HG03457 (cell line): ENCODE data around the gene MYO6.

Experiments used
- ATAC-seq: cut with Tn5 transposase; IDR thresholded peaks from one replicate; pipeline ENCODE4 v1.9.1; 2021; ENCODE audit warnings: moderate number of reproducible peaks; ENCODE audit not compliant: unreplicated experiment

The MYO6 gene

GRCh38 chr6:75819776-75820487, 70.9 kb downstream of the MYO6 start:
- ATAC-seq, result no peak

DNA sequence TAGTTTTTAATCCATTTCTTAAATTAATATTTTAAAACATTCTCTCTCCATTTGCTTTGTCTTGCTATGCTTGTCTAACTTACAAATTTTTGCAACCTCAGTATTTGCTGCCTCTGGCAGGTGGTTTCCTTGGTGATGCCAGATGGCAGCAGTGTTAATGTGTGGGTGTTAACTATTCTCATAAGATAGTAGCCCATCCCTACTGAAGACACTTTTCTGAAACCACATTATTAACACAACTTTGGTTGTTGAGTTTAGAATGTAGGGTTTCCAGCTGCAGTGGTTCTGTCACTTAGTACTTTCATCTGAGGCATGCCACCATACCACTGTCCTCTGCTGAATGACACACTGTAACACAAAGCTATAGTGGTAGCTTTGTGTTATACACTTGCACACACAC, 75.1 kb downstream of the MYO6 start:
- peak; percentile 85 for ATAC-seq

DNA sequence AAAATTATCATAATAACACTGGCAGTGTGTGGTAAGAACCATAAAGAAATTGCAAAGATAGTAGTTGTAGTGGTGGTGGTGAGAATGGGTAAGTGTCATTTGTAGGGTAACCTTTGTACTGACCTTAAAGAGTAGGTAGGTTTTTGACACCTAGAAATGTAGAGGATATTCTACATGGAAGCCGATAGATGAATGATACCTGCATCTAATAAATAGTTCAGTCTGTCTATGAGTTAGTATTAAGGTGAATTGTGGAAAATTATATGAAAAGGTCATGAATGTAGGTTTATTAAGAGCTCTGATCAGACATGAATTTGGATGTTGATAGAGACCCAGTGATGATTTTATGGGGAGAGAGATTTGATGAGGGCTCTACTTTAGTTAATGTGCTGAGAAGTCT, 78.1 kb downstream of the MYO6 start:
- ATAC-seq, result no peak

- ATAC-seq, result peak; percentile 52
Observed at GRCh38 chr6:75830959-75831885, 82.2 kb downstream of the MYO6 start.

DNA sequence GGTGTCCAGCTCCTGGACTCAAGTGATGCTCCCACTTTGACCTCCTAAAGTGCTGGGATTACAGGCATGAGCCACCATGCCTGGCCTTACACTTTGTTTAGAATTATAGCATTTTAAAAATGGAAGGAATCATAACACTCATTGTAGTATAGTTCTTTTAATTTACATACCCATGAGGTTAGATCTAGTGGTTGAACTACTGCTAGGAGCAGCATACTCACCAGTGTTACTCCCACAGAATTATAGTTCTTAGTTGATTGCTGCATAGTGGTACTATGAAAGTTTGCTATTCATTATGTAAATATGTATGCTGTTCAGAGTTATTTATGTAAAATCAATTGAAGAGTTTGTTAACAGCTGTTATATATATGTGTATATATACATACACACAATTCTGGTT, 85.4 kb downstream of the MYO6 start:
- no peak for ATAC-seq

- ATAC-seq, result no peak
Observed at GRCh38 chr6:75842191-75842590, 93.2 kb downstream of the MYO6 start.

GRCh38 chr6:75842732-75843131, 93.7 kb downstream of the MYO6 start:
- ATAC-seq, result no peak

DNA sequence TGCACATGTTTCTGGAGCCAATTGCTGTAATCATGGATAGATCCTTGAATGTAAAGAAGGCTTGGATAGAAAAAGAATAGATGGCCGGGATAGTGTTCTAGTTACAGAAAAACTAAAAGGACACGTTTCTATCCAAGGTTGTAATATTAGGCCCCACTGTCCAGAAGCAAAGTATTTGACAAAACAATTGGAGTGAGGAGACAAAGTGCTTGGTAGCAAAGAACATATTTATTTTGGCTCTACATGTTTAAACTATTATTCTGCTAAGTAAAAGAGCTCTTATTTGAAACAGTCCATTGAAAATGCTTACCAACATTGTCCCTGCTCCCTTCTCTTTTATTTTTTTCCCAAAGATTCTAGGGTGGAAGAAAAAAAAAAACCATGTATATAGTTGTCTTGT, 94.4 kb downstream of the MYO6 start:
- no peak for ATAC-seq

DNA sequence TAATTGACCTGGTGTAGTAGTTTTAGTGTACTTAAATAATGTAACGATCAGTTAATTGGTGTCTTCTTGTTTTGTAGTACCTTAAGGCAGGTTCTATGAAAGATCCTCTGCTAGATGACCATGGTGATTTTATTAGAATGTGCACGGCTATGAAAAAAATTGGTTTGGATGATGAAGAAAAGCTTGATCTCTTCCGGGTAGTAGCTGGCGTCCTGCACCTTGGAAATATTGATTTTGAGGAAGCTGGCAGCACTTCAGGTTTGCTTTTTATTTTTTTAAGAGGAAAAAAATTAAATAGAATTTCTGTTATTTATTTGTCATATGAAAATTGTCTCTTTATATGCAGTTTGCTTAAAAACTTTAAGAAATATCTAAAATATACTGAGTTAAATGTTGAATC, 99.2 kb downstream of the MYO6 start:
- no peak for ATAC-seq

GRCh38 chr6:75849329-75850025, 100.4 kb downstream of the MYO6 start:
- no peak for ATAC-seq

DNA sequence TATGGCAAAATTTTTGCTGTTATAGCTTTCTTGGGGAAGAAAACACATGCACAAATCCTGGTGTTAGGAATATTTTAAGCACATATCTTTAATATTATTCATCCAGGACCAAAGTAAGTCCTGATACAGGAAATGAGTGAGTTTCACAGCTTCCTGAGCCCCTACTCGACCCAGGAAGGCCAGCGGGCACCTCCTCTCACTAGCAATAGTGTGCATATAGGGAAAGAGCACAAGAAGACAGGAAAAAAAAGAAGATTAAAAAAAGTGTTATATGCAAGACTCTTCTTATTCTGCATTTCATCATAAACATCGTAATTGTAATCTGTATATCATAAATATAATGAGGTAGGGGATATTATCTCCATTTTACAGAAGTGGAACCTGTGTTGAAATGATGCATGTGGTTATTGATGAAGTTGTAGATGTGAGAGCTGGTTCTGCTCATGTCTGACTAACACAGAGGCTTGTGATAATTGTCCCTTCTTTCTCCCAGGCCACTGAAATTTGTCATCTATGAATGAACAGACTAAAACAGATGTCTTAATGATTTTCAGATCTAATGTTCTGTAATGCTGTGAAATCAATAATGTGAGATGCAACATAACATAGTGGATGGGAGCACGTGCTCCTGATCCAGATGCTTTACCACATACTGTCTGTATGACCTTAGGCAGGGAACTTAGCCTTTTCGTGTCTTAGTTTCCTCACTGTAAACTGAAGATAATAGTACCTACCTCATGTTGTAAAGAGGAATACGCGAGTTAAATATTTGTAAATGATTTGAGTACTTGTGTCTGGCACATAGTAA, 101.2 kb downstream of the MYO6 start:
- ATAC-seq, result no peak

- no peak for ATAC-seq
Observed at GRCh38 chr6:75852721-75853120, 103.7 kb downstream of the MYO6 start.

- no peak for ATAC-seq
Observed at GRCh38 chr6:75853806-75854205, 104.8 kb downstream of the MYO6 start.

DNA sequence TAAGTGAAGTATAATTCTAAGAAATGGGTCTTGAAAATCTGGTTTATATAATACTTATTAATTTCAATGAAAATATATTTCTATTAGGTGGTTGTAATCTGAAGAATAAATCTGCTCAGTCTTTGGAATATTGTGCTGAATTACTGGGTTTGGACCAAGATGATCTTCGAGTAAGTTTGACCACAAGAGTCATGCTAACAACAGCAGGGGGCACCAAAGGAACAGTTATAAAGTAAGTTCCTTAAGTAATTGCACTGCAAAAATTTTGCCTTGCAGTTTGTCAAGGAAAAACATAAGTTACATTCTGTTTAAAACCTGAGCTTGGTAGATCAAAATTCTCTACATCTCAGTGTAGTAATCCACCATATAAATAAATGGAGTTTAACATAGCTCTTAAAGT, 106.0 kb downstream of the MYO6 start:
- ATAC-seq, result no peak

GRCh38 chr6:75856902-75857301, 107.9 kb downstream of the MYO6 start:
- no peak for ATAC-seq

GRCh38 chr6:75863001-75863400, 114.0 kb downstream of the MYO6 start:
- no peak for ATAC-seq

- no peak for ATAC-seq
Observed at GRCh38 chr6:75863784-75864183, 114.7 kb downstream of the MYO6 start.

DNA sequence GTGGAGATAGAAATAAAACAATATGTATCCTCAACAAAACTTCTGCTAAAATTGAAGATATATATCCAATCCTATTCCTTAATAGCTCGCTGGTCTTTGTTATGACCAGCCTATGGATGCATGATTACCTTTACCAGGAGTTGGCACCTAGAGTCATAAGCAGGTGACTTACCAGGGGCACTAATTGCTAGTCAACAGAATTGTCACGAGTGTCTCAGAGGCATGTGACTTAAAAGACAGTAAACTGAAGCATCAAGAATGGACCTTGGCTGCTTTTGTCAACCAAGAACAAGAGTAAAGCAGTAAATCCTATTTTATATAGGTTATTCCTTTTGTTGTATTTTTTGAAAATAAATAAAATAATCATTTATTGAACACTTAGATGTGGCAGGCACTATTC, 115.4 kb downstream of the MYO6 start:
- no peak for ATAC-seq

GRCh38 chr6:75870389-75870788, 121.3 kb downstream of the MYO6 start:
- no peak for ATAC-seq

DNA sequence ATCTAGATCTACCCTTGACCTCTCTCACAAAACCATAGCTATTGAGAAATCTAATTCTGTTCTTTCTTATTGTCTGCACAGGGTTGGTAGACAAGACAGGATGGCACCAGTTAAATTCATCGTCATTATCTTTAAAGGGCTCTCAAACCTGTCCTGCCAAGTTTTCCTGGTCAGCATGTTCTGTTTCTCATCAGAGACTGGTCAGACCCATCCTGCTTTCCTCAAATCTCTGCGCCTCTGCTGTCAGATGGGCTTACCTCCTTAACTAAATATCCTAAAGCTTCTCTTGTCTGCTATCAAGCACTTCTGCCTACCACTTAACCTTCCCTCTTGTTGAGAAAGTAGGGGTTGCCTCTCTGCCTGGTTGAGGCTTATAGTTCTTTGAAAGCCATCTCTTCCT, 125.2 kb downstream of the MYO6 start:
- ATAC-seq, result no peak

DNA sequence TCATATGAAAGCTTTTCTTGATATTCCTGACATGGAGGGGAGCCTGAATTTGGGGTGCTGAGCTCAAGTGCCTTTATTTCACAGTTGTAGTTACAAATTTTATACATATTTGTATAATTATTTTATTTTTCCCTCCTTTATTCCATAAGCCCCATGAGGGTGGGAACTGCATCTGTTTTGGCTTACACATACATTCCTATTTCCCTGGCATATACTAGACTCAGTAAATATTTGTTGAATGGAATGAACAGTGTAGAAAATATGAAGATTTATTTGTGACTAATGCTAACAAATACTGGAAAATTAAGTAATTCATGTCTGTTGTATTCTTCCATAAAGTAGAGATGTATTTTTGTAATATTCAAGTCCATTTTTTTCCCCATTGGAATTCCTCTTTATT, 127.1 kb downstream of the MYO6 start:
- no peak for ATAC-seq
